ENCODE data around the gene PRR12. TPM values are rescaled to one million over a fixed set of nuclear protein-coding genes. Genes with fewer than 3 reads are reported as not detected.
A peak's percentile ranks its signal among the peaks of the same experiment; 100 is the strongest.

PRR12 gene
- total and polyA plus RNA-seq, 8 donors: 21.4 to 33.7 (median 26.6) TPM

GRCh38 chr19:49579193-49579592, 11.8 kb upstream of the PRR12 start:
- Histone ChIP-seq H3K27me3 (no peaks in the 10 kb centered on the region), H3K4me1 (peaks cover 8 to 39% of the 10 kb centered on the region in 2 donors), H3K9me3 (no peaks in the 10 kb centered on the region), H3K36me3 (peaks cover 0 to 24% of the 10 kb centered on the region in 2 donors), H3K27ac (no peak overlapping the region), H3K4me3 (peak overlapping the region in 1 of 2 donors; percentile 77)
- TF ChIP-seq CTCF (IDR thresholded peaks at IDR 0.05): no peak
- intact Hi-C loops (cut with DNase I): no loop called here
- DNase-seq: no peak
- no peak for ATAC-seq

GRCh38 chr19:49579947-49580263, 11.1 kb upstream of the PRR12 start:
- DNase-seq (no peak), ATAC-seq (no peak)
- intact Hi-C loops (cut with DNase I): no loop called here
- Histone ChIP-seq H3K36me3 (peaks cover 0 to 16% of the 10 kb centered on the region in 2 donors), H3K4me1 (peaks cover 8 to 39% of the 10 kb centered on the region in 2 donors), H3K27me3 (no peaks in the 10 kb centered on the region), H3K4me3 (peak overlapping the region; percentile 58 to 77), H3K27ac (peak overlapping the region; percentile 36 to 80), H3K9me3 (no peaks in the 10 kb centered on the region)
- no peak for TF ChIP-seq CTCF (IDR thresholded peaks at IDR 0.05)

- H3K27me3 ChIP-seq: no peaks in the 10 kb centered on the region
- peak within 1 kb of the TSS; percentile 36 to 80 for H3K27ac ChIP-seq
- peak; percentile 93 to 97 (median 96) for DNase-seq
- no peaks in the 10 kb centered on the region for H3K9me3 ChIP-seq
- intact Hi-C loops (cut with DNase I): no loop called here
- H3K4me3 ChIP-seq: peak within 1 kb of the TSS; percentile 58 to 77
- TF ChIP-seq CTCF (IDR thresholded peaks at IDR 0.05): no peak
- peak; percentile 99 for ATAC-seq
- H3K36me3 ChIP-seq: peaks cover 0 to 11% of the 10 kb centered on the region in 2 donors
- peaks cover 8 to 39% of the 10 kb centered on the region in 2 donors for H3K4me1 ChIP-seq
Measured at GRCh38 chr19:49580264-49581006, 10.5 kb upstream of the PRR12 start, which contains the start of gene NOSIP. NOSIP (minus strand) TSS chr19:49580556; CDS start chr19:49560691, 19,865 bp downstream.

- Histone ChIP-seq H3K4me3 (peak within 1 kb of the TSS; percentile 58 to 77), H3K27me3 (no peaks in the 10 kb centered on the region), H3K9me3 (no peaks in the 10 kb centered on the region), H3K36me3 (peaks cover 0 to 5% of the 10 kb centered on the region in 2 donors), H3K4me1 (peaks cover 8 to 39% of the 10 kb centered on the region in 2 donors), H3K27ac (peak within 1 kb of the TSS; percentile 36 to 80)
- intact Hi-C loops (cut with DNase I): no loop called here
- no peak for TF ChIP-seq CTCF (IDR thresholded peaks at IDR 0.05)
- peak; percentile 86 for ATAC-seq
- DNase-seq: peak in 2 of 4 donors; percentile 35 to 77
Measured at GRCh38 chr19:49581007-49581508, 9.9 kb upstream of the PRR12 start, which contains the start of gene PRRG2. PRRG2 (plus strand) TSS chr19:49581316; CDS start chr19:49583220, 1,904 bp downstream.

GRCh38 chr19:49583239-49583638, 7.7 kb upstream of the PRR12 start:
- no peak for ATAC-seq
- Histone ChIP-seq H3K4me1 (peaks cover 8 to 28% of the 10 kb centered on the region in 2 donors), H3K27me3 (no peaks in the 10 kb centered on the region), H3K27ac (no peak overlapping the region), H3K4me3 (no peak overlapping the region), H3K36me3 (no peaks in the 10 kb centered on the region), H3K9me3 (no peaks in the 10 kb centered on the region)
- DNase-seq: no peak
- no peak for TF ChIP-seq CTCF (IDR thresholded peaks at IDR 0.05)
- intact Hi-C loops (cut with DNase I): no loop called here

Measured in left lung (tissue), 10 donors.